ENCODE results near the gene PTCSC3. TPM values are rescaled to one million over a fixed set of nuclear protein-coding genes. Genes with fewer than 3 reads are reported as not detected.

Gene PTCSC3
- total and polyA plus RNA-seq, 5 donors from 2014 or later, result not detected

- Mint-ChIP-seq H3K36me3 (no peaks in the 10 kb centered on the region), H3K4me1 (no peaks in the 10 kb centered on the region), H3K4me3 (no peak overlapping the region), H3K27me3 (peaks cover 5% of the 10 kb centered on the region), H3K27ac (no peak overlapping the region), H3K9me3 (peaks cover 0 to 11% (median 0%) of the 10 kb centered on the region in 7 donors)
- H3K36me3 ChIP-seq (ENCODE audit: control insufficient read depth, insufficient read depth, low read length), result no peaks in the 10 kb centered on the region
- no peak overlapping the region for H3K4me3 ChIP-seq (ENCODE audit: low read depth, low read length)
- no peaks in the 10 kb centered on the region for H3K4me1 ChIP-seq (ENCODE audit: control insufficient read depth, insufficient read depth, low read length, poor library complexity, severe bottlenecking)
- no peak for DNase-seq
- no peak for ATAC-seq (ENCODE audit: low read depth in 2 of 2)
- no peaks in the 10 kb centered on the region for H3K27me3 ChIP-seq (ENCODE audit: control insufficient read depth, insufficient read depth, low read length)
- no peak overlapping the region for H3K27ac ChIP-seq (ENCODE audit: insufficient read depth, low read length, poor library complexity, severe bottlenecking)
- no peaks in the 10 kb centered on the region for H3K9me3 ChIP-seq (ENCODE audit: control insufficient read depth in 2 of 2, low read length in 2 of 2)
Observed at GRCh38 chr14:36204461-36205073, 28.0 kb upstream of the PTCSC3 start.

DNA sequence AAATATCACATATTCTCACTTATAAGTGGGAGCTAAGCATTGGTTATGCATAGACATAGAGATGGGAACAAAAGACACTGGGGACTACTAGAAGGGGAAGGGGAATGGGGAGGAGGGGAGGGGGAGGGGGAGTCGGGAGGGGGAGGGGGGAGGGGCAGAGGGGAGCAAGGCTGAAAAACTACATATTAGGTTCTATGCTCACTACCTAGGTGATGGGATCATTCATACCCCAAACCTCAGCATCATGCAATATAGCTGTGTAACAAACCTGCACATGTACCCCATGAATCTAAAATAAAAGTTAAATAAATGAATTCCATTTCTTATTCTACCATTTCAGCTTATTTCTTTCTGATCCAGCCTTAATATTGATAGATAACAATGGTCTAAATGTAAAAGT, 21.9 kb upstream of the PTCSC3 start:
- Histone ChIP-seq H3K27ac (ENCODE audit: insufficient read depth, low read length, poor library complexity, severe bottlenecking) (no peak overlapping the region), H3K9me3 (ENCODE audit: control insufficient read depth in 2 of 2, low read length in 2 of 2) (no peaks in the 10 kb centered on the region), H3K4me1 (ENCODE audit: control insufficient read depth, insufficient read depth, low read length, poor library complexity, severe bottlenecking) (no peaks in the 10 kb centered on the region), H3K36me3 (ENCODE audit: control insufficient read depth, insufficient read depth, low read length) (no peaks in the 10 kb centered on the region), H3K4me3 (ENCODE audit: low read depth, low read length) (no peak overlapping the region), H3K27me3 (ENCODE audit: control insufficient read depth, insufficient read depth, low read length) (no peaks in the 10 kb centered on the region)
- H3K36me3 Mint-ChIP-seq, result no peaks in the 10 kb centered on the region
- H3K27me3 Mint-ChIP-seq, result peaks cover 7% of the 10 kb centered on the region
- ATAC-seq (ENCODE audit: low read depth in 2 of 2) (no peak), DNase-seq (no peak)
- H3K9me3 Mint-ChIP-seq, result peaks cover 0 to 3% (median 0%) of the 10 kb centered on the region in 7 donors
- no peak overlapping the region for H3K27ac Mint-ChIP-seq
- no peaks in the 10 kb centered on the region for H3K4me1 Mint-ChIP-seq
- no peak overlapping the region for H3K4me3 Mint-ChIP-seq

DNA sequence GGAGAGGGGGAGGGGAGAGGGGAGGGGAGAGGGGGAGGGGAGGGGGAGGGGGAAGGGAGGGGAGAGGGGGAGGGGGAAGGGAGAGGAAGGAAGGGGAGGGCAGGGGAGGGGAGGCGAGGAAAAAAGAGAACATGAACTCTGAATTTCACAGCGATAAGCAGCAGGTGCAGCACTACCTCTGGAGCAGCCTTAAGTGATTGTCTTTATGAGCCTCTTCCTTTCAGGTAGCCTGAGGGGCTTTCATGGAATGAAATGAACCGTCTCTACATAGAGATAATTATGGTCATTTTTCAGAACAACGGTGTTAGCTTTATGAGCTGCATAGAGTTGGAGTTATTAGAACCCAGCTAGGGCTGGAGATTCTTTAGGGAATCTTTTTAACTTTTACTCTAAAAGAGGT, 18.1 kb upstream of the PTCSC3 start:
- ATAC-seq (ENCODE audit: low read depth in 2 of 2) (no peak), DNase-seq (no peak)
- Mint-ChIP-seq H3K27me3 (peaks cover 9% of the 10 kb centered on the region), H3K9me3 (peaks cover 0 to 3% (median 0%) of the 10 kb centered on the region in 7 donors), H3K36me3 (no peaks in the 10 kb centered on the region), H3K4me1 (no peaks in the 10 kb centered on the region), H3K4me3 (no peak overlapping the region), H3K27ac (no peak overlapping the region)
- Histone ChIP-seq H3K27me3 (ENCODE audit: control insufficient read depth, insufficient read depth, low read length) (no peaks in the 10 kb centered on the region), H3K36me3 (ENCODE audit: control insufficient read depth, insufficient read depth, low read length) (no peaks in the 10 kb centered on the region), H3K9me3 (ENCODE audit: control insufficient read depth in 2 of 2, low read length in 2 of 2) (no peaks in the 10 kb centered on the region), H3K4me3 (ENCODE audit: low read depth, low read length) (no peak overlapping the region), H3K27ac (ENCODE audit: insufficient read depth, low read length, poor library complexity, severe bottlenecking) (no peak overlapping the region), H3K4me1 (ENCODE audit: control insufficient read depth, insufficient read depth, low read length, poor library complexity, severe bottlenecking) (no peaks in the 10 kb centered on the region)

- Mint-ChIP-seq H3K36me3 (no peaks in the 10 kb centered on the region), H3K4me1 (no peaks in the 10 kb centered on the region), H3K4me3 (no peak overlapping the region), H3K27ac (no peak overlapping the region), H3K9me3 (peaks cover 0 to 3% (median 0%) of the 10 kb centered on the region in 7 donors), H3K27me3 (peaks cover 9% of the 10 kb centered on the region)
- no peak for DNase-seq
- H3K4me3 ChIP-seq (ENCODE audit: low read depth, low read length), result no peak overlapping the region
- H3K27me3 ChIP-seq (ENCODE audit: control insufficient read depth, insufficient read depth, low read length), result no peaks in the 10 kb centered on the region
- H3K36me3 ChIP-seq (ENCODE audit: control insufficient read depth, insufficient read depth, low read length), result no peaks in the 10 kb centered on the region
- H3K27ac ChIP-seq (ENCODE audit: insufficient read depth, low read length, poor library complexity, severe bottlenecking), result no peak overlapping the region
- ATAC-seq (ENCODE audit: low read depth in 2 of 2), result no peak
- H3K9me3 ChIP-seq (ENCODE audit: control insufficient read depth in 2 of 2, low read length in 2 of 2), result no peaks in the 10 kb centered on the region
- no peaks in the 10 kb centered on the region for H3K4me1 ChIP-seq (ENCODE audit: control insufficient read depth, insufficient read depth, low read length, poor library complexity, severe bottlenecking)
Observed at GRCh38 chr14:36192530-36192929, 16.0 kb upstream of the PTCSC3 start.

DNA sequence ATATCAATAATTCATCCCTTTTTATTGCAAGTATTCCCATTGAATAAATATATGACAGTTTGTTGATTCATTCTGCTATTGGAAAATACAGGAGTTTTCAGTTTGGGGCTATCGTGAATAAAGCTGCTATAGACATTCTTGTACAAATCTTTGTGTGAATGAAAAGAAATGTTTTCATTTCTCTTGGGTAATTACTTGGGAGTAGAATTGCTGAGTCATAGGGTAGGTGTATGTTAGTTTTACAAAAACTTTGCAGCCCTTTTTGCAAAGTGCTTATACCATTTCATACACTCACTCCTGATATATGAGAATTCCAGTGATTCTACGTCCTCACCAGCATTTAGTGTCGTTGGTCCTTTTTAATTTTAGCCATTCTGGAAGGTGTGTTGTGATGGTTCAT, 6.9 kb upstream of the PTCSC3 start:
- H3K9me3 ChIP-seq (ENCODE audit: control insufficient read depth in 2 of 2, low read length in 2 of 2), result no peaks in the 10 kb centered on the region
- DNase-seq, result no peak
- no peaks in the 10 kb centered on the region for H3K27me3 ChIP-seq (ENCODE audit: control insufficient read depth, insufficient read depth, low read length)
- no peak overlapping the region for H3K27ac ChIP-seq (ENCODE audit: insufficient read depth, low read length, poor library complexity, severe bottlenecking)
- no peaks in the 10 kb centered on the region for H3K4me1 Mint-ChIP-seq
- no peaks in the 10 kb centered on the region for H3K36me3 ChIP-seq (ENCODE audit: control insufficient read depth, insufficient read depth, low read length)
- no peaks in the 10 kb centered on the region for H3K4me1 ChIP-seq (ENCODE audit: control insufficient read depth, insufficient read depth, low read length, poor library complexity, severe bottlenecking)
- no peak for ATAC-seq (ENCODE audit: low read depth in 2 of 2)
- H3K36me3 Mint-ChIP-seq, result no peaks in the 10 kb centered on the region
- H3K27me3 Mint-ChIP-seq, result no peaks in the 10 kb centered on the region
- no peak overlapping the region for H3K4me3 ChIP-seq (ENCODE audit: low read depth, low read length)
- no peak overlapping the region for H3K27ac Mint-ChIP-seq
- no peak overlapping the region for H3K4me3 Mint-ChIP-seq
- no peaks in the 10 kb centered on the region for H3K9me3 Mint-ChIP-seq

DNA sequence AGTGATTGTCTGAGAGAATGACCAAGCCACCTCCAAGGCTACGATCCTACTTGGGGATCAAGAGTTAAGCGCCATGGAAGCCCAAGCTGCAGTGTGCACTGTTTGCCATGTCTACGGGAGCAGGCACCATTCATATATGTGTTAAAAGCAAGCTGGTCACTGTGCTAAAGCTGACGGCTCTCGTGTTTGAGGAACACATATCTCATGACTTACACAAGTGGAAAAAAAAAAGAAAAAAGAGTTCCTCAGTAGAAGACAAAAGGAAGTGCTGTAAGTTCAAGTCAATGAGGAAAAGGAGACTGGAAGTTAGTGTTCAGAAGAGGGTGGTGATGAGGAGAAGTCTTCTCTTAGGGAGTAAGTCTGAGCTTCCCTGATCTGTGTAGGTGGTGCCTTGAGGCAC, 4.9 kb upstream of the PTCSC3 start:
- Mint-ChIP-seq H3K9me3 (no peaks in the 10 kb centered on the region), H3K4me3 (no peak overlapping the region), H3K27ac (no peak overlapping the region), H3K36me3 (no peaks in the 10 kb centered on the region), H3K4me1 (no peaks in the 10 kb centered on the region), H3K27me3 (no peaks in the 10 kb centered on the region)
- H3K27ac ChIP-seq (ENCODE audit: insufficient read depth, low read length, poor library complexity, severe bottlenecking), result no peak overlapping the region
- no peaks in the 10 kb centered on the region for H3K36me3 ChIP-seq (ENCODE audit: control insufficient read depth, insufficient read depth, low read length)
- H3K9me3 ChIP-seq (ENCODE audit: control insufficient read depth in 2 of 2, low read length in 2 of 2), result no peaks in the 10 kb centered on the region
- no peaks in the 10 kb centered on the region for H3K27me3 ChIP-seq (ENCODE audit: control insufficient read depth, insufficient read depth, low read length)
- H3K4me1 ChIP-seq (ENCODE audit: control insufficient read depth, insufficient read depth, low read length, poor library complexity, severe bottlenecking), result no peaks in the 10 kb centered on the region
- H3K4me3 ChIP-seq (ENCODE audit: low read depth, low read length), result no peak overlapping the region
- ATAC-seq (ENCODE audit: low read depth in 2 of 2) (no peak), DNase-seq (no peak)

- no peaks in the 10 kb centered on the region for H3K36me3 ChIP-seq (ENCODE audit: control insufficient read depth, insufficient read depth, low read length)
- peak overlapping the region in 1 of 3 donors; percentile 5 for H3K27ac Mint-ChIP-seq
- H3K4me1 Mint-ChIP-seq, result no peaks in the 10 kb centered on the region
- peaks cover 6% of the 10 kb centered on the region for H3K27me3 Mint-ChIP-seq
- no peak overlapping the region for H3K4me3 ChIP-seq (ENCODE audit: low read depth, low read length)
- DNase-seq, result no peak
- no peak overlapping the region for H3K27ac ChIP-seq (ENCODE audit: insufficient read depth, low read length, poor library complexity, severe bottlenecking)
- H3K9me3 ChIP-seq (ENCODE audit: control insufficient read depth in 2 of 2, low read length in 2 of 2), result no peaks in the 10 kb centered on the region
- no peak for ATAC-seq (ENCODE audit: low read depth in 2 of 2)
- H3K27me3 ChIP-seq (ENCODE audit: control insufficient read depth, insufficient read depth, low read length), result no peaks in the 10 kb centered on the region
- H3K4me3 Mint-ChIP-seq, result no peak overlapping the region
- no peaks in the 10 kb centered on the region for H3K36me3 Mint-ChIP-seq
- no peaks in the 10 kb centered on the region for H3K4me1 ChIP-seq (ENCODE audit: control insufficient read depth, insufficient read depth, low read length, poor library complexity, severe bottlenecking)
- H3K9me3 Mint-ChIP-seq, result no peaks in the 10 kb centered on the region
Observed at GRCh38 chr14:36177489-36177888, 967 bp upstream of the PTCSC3 start.

- Mint-ChIP-seq H3K9me3 (no peaks in the 10 kb centered on the region), H3K36me3 (no peaks in the 10 kb centered on the region), H3K27ac (no peak overlapping the region), H3K4me3 (no peak overlapping the region), H3K27me3 (peaks cover 6% of the 10 kb centered on the region), H3K4me1 (no peaks in the 10 kb centered on the region)
- DNase-seq, result no peak
- Histone ChIP-seq H3K36me3 (ENCODE audit: control insufficient read depth, insufficient read depth, low read length) (no peaks in the 10 kb centered on the region), H3K27ac (ENCODE audit: insufficient read depth, low read length, poor library complexity, severe bottlenecking) (no peak overlapping the region), H3K4me3 (ENCODE audit: low read depth, low read length) (no peak overlapping the region), H3K27me3 (ENCODE audit: control insufficient read depth, insufficient read depth, low read length) (no peaks in the 10 kb centered on the region), H3K9me3 (ENCODE audit: control insufficient read depth in 2 of 2, low read length in 2 of 2) (no peaks in the 10 kb centered on the region), H3K4me1 (ENCODE audit: control insufficient read depth, insufficient read depth, low read length, poor library complexity, severe bottlenecking) (no peaks in the 10 kb centered on the region)
- no peak for ATAC-seq (ENCODE audit: low read depth in 2 of 2)
Observed at GRCh38 chr14:36174767-36175424, 1.6 kb downstream of the PTCSC3 start.

All from CD4-positive, CD25-positive, alpha-beta regulatory T cell (primary cell).